HCT116 (cell line): Measurements from ENCODE around the gene DNAH9. TPM values are rescaled to one million over a fixed set of nuclear protein-coding genes. Genes with fewer than 3 reads are reported as not detected.

ENCODE experiments used
- ATAC-seq: fragments of 200-7000 bp; cut with Tn5 transposase; 2 replicates; pipeline ENCODE4 v1.9.1; 2020; ENCODE audit warnings: mild to moderate bottlenecking, moderate library complexity
- BruUV-seq: library from RNA; stranded (reverse); fragments of 400-500 nt; replicated peaks from 2 replicates; lab custom pipeline; 2021; lab: Mats Ljungman, UMichigan
- CTCF ChIA-PET: fragments of 300-600 bp; sonication (Branson Sonifier 250); formaldehyde crosslinking; loops from one replicate; lab custom pipeline; 2021; ENCODE audit warnings: antibody characterized with exemption; lab: Charles Lee
- POLR2A ChIA-PET: fragments of 300-600, 350-600 bp; sonication (Branson Sonifier 250); formaldehyde crosslinking; loops from one replicate; lab custom pipeline; 2021; ENCODE audit warnings: antibody characterized with exemption; lab: Charles Lee
- RAD21 ChIA-PET, 2 experiments: fragments of 300-600 bp; sonication (Branson Sonifier 250); formaldehyde crosslinking; loops; one replicate each; lab custom pipeline; 2023; ENCODE audit warnings: low total read pairs in 2 of 2; ENCODE audit not compliant: uncharacterized antibody in 2 of 2, unreplicated experiment in 2 of 2, low non-redundant PET in 1 of 2; lab: Charles Lee
- DNase-seq: peaks from one replicate; pipeline ENCODE4 v3.0.0-alpha.2; 2010; ENCODE audit warnings: low read depth, low spot score
- H2AFZ ChIP-seq: fragments of 200-600 bp; shearing (Covaris generic), sonication (generic); 2 replicates; pipeline ENCODE4 v1.6.1; 2017; ENCODE audit warnings: low read depth, mixed run types, mixed read lengths, antibody characterized with exemption, low read length; ENCODE audit not compliant: poor library complexity, severe bottlenecking
- H3K27ac ChIP-seq: 2 replicates; pipeline ENCODE4 v1.5.1; 2012; ENCODE audit warnings: low read depth, low read length
- H3K27me3 ChIP-seq: fragments of 200-600 bp; sonication (generic); 2 replicates; pipeline ENCODE4 v1.6.1; 2016; ENCODE audit warnings: mixed run types, low read length, mixed read lengths; ENCODE audit not compliant: insufficient read depth
- H3K36me3 ChIP-seq, 2 experiments: fragments of 200-500 bp in 1 of 2; fragments of 200-600 bp in 1 of 2; sonication (Bioruptor generic) in 1 of 2; sonication (generic) in 1 of 2; 2 replicates each; pipeline versions ENCODE4 v1.5.1 to v1.6.1; 2014 to 2016; ENCODE audit warnings: low read length in 2 of 2, inconsistent platforms in 1 of 2, mixed read lengths in 1 of 2, mixed run types in 1 of 2; ENCODE audit not compliant: insufficient read depth in 2 of 2, control insufficient read depth in 1 of 2
- H3K4me1 ChIP-seq, 2 experiments: fragments of 200-600 bp in 1 of 2; sonication (generic) in 1 of 2; 2 replicates each; pipeline versions ENCODE4 v1.5.1 to v1.6.1; 2012 to 2017; ENCODE audit warnings: low read length in 2 of 2, inconsistent platforms in 1 of 2, mild to moderate bottlenecking in 1 of 2, mixed read lengths in 1 of 2, mixed run types in 1 of 2, moderate library complexity in 1 of 2; ENCODE audit not compliant: insufficient read depth in 2 of 2, control insufficient read depth in 1 of 2
- H3K4me2 ChIP-seq: fragments of 200-600 bp; sonication (generic); 2 replicates; pipeline ENCODE4 v1.6.1; 2017; ENCODE audit warnings: mixed run types, low read length, mixed read lengths
- H3K4me3 ChIP-seq, 2 experiments: fragments of 200-600 bp in 1 of 2; sonication (generic) in 1 of 2; replicated peaks in 1 of 2; 2 replicates each; pipeline ENCODE4 v1.5.1; 2011 to 2016; ENCODE audit warnings: low read length in 2 of 2, control low read depth in 1 of 2, low read depth in 1 of 2, mild to moderate bottlenecking in 1 of 2, mixed read lengths in 1 of 2, mixed run types in 1 of 2
- H3K79me2 ChIP-seq: fragments of 200-600 bp; sonication (generic); 2 replicates; pipeline ENCODE4 v1.6.1; 2017; ENCODE audit warnings: mild to moderate bottlenecking, mixed run types, low read length, moderate library complexity, mixed read lengths; ENCODE audit not compliant: insufficient read depth
- H3K9ac ChIP-seq: fragments of 200-600 bp; sonication (generic); 2 replicates; pipeline ENCODE4 v1.6.1; 2016; ENCODE audit warnings: low read length, mixed read lengths
- H3K9me2 ChIP-seq: fragments of 200-600 bp; sonication (generic), shearing (Covaris generic); 2 replicates; pipeline ENCODE4 v1.6.1; 2017; ENCODE audit warnings: mixed run types, mild to moderate bottlenecking, moderate library complexity; ENCODE audit not compliant: insufficient read depth
- H3K9me3 ChIP-seq, 2 experiments: fragments of 200-500 bp in 1 of 2; fragments of 200-600 bp in 1 of 2; sonication (Bioruptor generic) in 1 of 2; sonication (generic) in 1 of 2; 2 replicates each; pipeline ENCODE4 v1.6.1; 2014 to 2017; ENCODE audit warnings: low read length in 2 of 2, mixed read lengths in 2 of 2, inconsistent platforms in 1 of 2, low read depth in 1 of 2, mild to moderate bottlenecking in 1 of 2, mixed run types in 1 of 2, moderate library complexity in 1 of 2; ENCODE audit not compliant: control insufficient read depth in 1 of 2, insufficient read depth in 1 of 2
- H4K20me1 ChIP-seq: fragments of 200-600 bp; sonication (generic), shearing (Covaris generic); 2 replicates; pipeline ENCODE4 v1.6.1; 2017; ENCODE audit warnings: mixed run types, mild to moderate bottlenecking, moderate library complexity; ENCODE audit not compliant: insufficient read depth
- ATF3 ChIP-seq: IDR thresholded peaks from 2 replicates; pipeline ENCODE4 v1.6.1; 2012
- CBX3 ChIP-seq: IDR thresholded peaks from 2 replicates; pipeline ENCODE4 v1.6.1; 2012; ENCODE audit warnings: low read depth
- CEBPB ChIP-seq: IDR thresholded peaks from 2 replicates; pipeline ENCODE4 v1.6.1; 2012; ENCODE audit warnings: low read depth
- CTCF ChIP-seq, 3 experiments: fragments of 200-600 bp in 1 of 3; sonication (generic) in 1 of 3; IDR thresholded peaks in 2 of 3; conservative IDR thresholded peaks in 1 of 3; 2 replicates each; pipeline ENCODE4 v1.5.1; 2012 to 2017; ENCODE audit warnings: low read depth in 2 of 3, low read length in 2 of 3, antibody characterized with exemption in 1 of 3, borderline replicate concordance in 1 of 3, control low read depth in 1 of 3, mild to moderate bottlenecking in 1 of 3, mixed read lengths in 1 of 3, mixed run types in 1 of 3, moderate library complexity in 1 of 3; ENCODE audit not compliant: insufficient read depth in 1 of 3
- EGR1 ChIP-seq: IDR thresholded peaks from 2 replicates; pipeline ENCODE4 v1.6.1; 2012; ENCODE audit warnings: low read depth
- ELF1 ChIP-seq: IDR thresholded peaks from 2 replicates; pipeline ENCODE4 v1.6.1; 2012; ENCODE audit warnings: low read depth, borderline replicate concordance
- EZH2 ChIP-seq: fragments of 200-600 bp; sonication (generic); IDR thresholded peaks from 2 replicates; pipeline ENCODE4 v1.6.1; 2017; ENCODE audit warnings: antibody characterized with exemption, mixed run types
- EZH2phosphoT487 ChIP-seq: fragments of 200-600 bp; IDR thresholded peaks from 2 replicates; pipeline ENCODE4 v1.6.1; 2018; ENCODE audit warnings: antibody characterized with exemption, borderline replicate concordance
- MAX ChIP-seq: IDR thresholded peaks from 2 replicates; pipeline ENCODE4 v1.6.1; 2012
- POLR2A ChIP-seq: IDR thresholded peaks from 2 replicates; pipeline ENCODE4 v1.7.0; 2011; ENCODE audit warnings: borderline replicate concordance; ENCODE audit not compliant: insufficient read depth, insufficient read length; ENCODE audit errors: extremely low read depth
- RAD21 ChIP-seq: IDR thresholded peaks from 2 replicates; pipeline ENCODE4 v1.6.1; 2012; ENCODE audit warnings: low read depth, mild to moderate bottlenecking
- REST ChIP-seq: IDR thresholded peaks from 2 replicates; pipeline ENCODE4 v1.6.1; 2012; ENCODE audit warnings: low read depth
- SIN3A ChIP-seq: IDR thresholded peaks from 2 replicates; pipeline ENCODE4 v1.6.1; 2012; ENCODE audit warnings: low read depth
- SRF ChIP-seq: IDR thresholded peaks from 2 replicates; pipeline ENCODE4 v1.6.1; 2012; ENCODE audit warnings: low read depth
- ZBTB33 ChIP-seq: IDR thresholded peaks from 2 replicates; pipeline ENCODE4 v1.6.1; 2011; ENCODE audit warnings: mild to moderate bottlenecking, low read length, moderate library complexity; ENCODE audit not compliant: insufficient replicate concordance; ENCODE audit errors: extremely low read depth
- ZFX ChIP-seq: fragments of 450-650 bp; IDR thresholded peaks from 2 replicates; pipeline ENCODE4 v1.6.1; 2017
- ZNF274 ChIP-seq: fragments of 200-500 bp; sonication (Bioruptor generic); IDR thresholded peaks from 2 replicates; pipeline ENCODE4 v1.6.1; 2014; ENCODE audit warnings: mild to moderate bottlenecking, low read depth, low read length, inconsistent platforms
- intact Hi-C: fragments of 100-400 bp; cut with micrococcal nuclease; formaldehyde crosslinking; loops from 2 replicates; pipeline ENCODE4 v1.10.0; 2022
- total RNA-seq: library from RNA; stranded (reverse); gene quantifications from one replicate; pipeline ENCODE4 v1.2.1, GENCODE V29; 2021; ENCODE audit not compliant: unreplicated experiment

The DNAH9 gene
- total RNA-seq, 1 experiment from 2014 or later: not detected

- Histone ChIP-seq H3K27me3 (no peaks in the 10 kb centered on the region), H4K20me1 (no peaks in the 10 kb centered on the region), H3K9me2 (no peaks in the 10 kb centered on the region), H3K4me2 (no peak overlapping the region), H3K4me3 (no peak overlapping the region), H3K79me2 (no peaks in the 10 kb centered on the region), H3K36me3 (no peaks in the 10 kb centered on the region), H3K4me1 (no peaks in the 10 kb centered on the region), H2AFZ (no peak overlapping the region), H3K27ac (no peak overlapping the region), H3K9ac (no peak overlapping the region), H3K9me3 (no peaks in the 10 kb centered on the region)
- TF ChIP-seq CEBPB (no peak), MAX (no peak), ZFX (no peak), ZNF274 (no peak), EGR1 (no peak), ELF1 (no peak), CBX3 (no peak), EZH2 (no peak), ATF3 (no peak), REST (no peak), ZBTB33 (no peak), SRF (no peak), POLR2A (no peak), RAD21 (no peak), EZH2phosphoT487 (no peak), SIN3A (no peak), CTCF (IDR thresholded peaks at IDR 0.05 in 2 of 3, conservative IDR thresholded peaks at IDR 0.05 in 1 of 3; ENCODE audit: borderline replicate concordance in 1 of 3, insufficient read depth in 1 of 3, low read depth in 2 of 3, low read length in 2 of 3) (no peak)
- no TSS peak for BruUV-seq
- RAD21 ChIA-PET: no interaction called here
- CTCF ChIA-PET: no interaction called here
- DNase-seq: no peak
- ATAC-seq: no peak
- POLR2A ChIA-PET: no interaction called here
- intact Hi-C loops: no loop called here
Observed at GRCh38 chr17:11928436-11928835, 330.2 kb downstream of the DNAH9 start.
